Measurements from ENCODE around the gene CAMSAP1. TPM values are rescaled to one million over a fixed set of nuclear protein-coding genes. Genes with fewer than 3 reads are reported as not detected.

CAMSAP1 gene
- total and polyA plus RNA-seq, 10 donors: 2.4 to 34.3 (median 19.8) TPM

- WGBS, 5 donors: 87 to 93% (median 89%) methylated on average over 8 of the region's 8 CpGs
- H3K27ac ChIP-seq: no peak overlapping the region
- H3K4me3 ChIP-seq: no peak overlapping the region
- H3K36me3 ChIP-seq: peaks cover 0 to 43% (median 4%) of the 10 kb centered on the region in 6 donors
- no peak for DNase-seq
- no peak for TF ChIP-seq POLR2A (IDR thresholded peaks at IDR 0.05)
- TF ChIP-seq POLR2AphosphoS5 (IDR thresholded peaks at IDR 0.05): no peak
- TF ChIP-seq CTCF (IDR thresholded peaks at IDR 0.05 in 8 of 11, conservative IDR thresholded peaks at IDR 0.05 in 3 of 11): no peak
- peaks cover 0 to 18% (median under 1%) of the 10 kb centered on the region in 6 donors for H3K4me1 ChIP-seq
- H3K27me3 ChIP-seq (replicated peaks in 1 of 7): no peaks in the 10 kb centered on the region
- intact Hi-C loops (cut with DNase I; ENCODE audit: low total_unique reads): no loop called here
- no peaks in the 10 kb centered on the region for H3K9me3 ChIP-seq
Observed at GRCh38 chr9:135879619-135880018, 27.7 kb downstream of the CAMSAP1 start.

DNA sequence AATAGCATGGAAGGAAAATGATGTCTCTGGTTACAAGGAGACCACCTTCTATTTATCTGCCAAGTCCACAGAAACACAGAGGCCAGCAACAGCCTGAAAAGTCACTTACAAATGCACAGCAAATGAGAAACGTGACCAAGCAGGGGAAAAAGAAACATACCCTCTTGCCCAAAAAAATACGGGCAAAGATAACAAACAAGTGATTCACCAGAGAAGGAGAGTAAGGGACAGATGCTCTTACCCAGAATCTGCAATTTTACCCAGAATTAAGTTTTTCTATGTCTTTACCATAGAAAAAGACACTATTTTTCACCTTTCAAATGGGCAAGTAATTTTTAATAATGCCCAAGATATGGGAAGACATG is 28.1 kb downstream of the CAMSAP1 start:
- no peaks in the 10 kb centered on the region for H3K27me3 ChIP-seq (replicated peaks in 1 of 7)
- peaks cover 0 to 15% (median 0%) of the 10 kb centered on the region in 6 donors for H3K4me1 ChIP-seq
- TF ChIP-seq POLR2AphosphoS5 (IDR thresholded peaks at IDR 0.05) (no peak), POLR2A (IDR thresholded peaks at IDR 0.05) (no peak), CTCF (IDR thresholded peaks at IDR 0.05 in 8 of 11, conservative IDR thresholded peaks at IDR 0.05 in 3 of 11) (no peak)
- peaks cover 0 to 43% (median 4%) of the 10 kb centered on the region in 6 donors for H3K36me3 ChIP-seq
- WGBS, 5 donors: 80 to 92% (median 91%) methylated on average over 2 of the region's 2 CpGs
- no peak overlapping the region for H3K27ac ChIP-seq
- intact Hi-C loops (cut with DNase I; ENCODE audit: low total_unique reads): no loop called here
- H3K9me3 ChIP-seq: no peaks in the 10 kb centered on the region
- H3K4me3 ChIP-seq: no peak overlapping the region
- DNase-seq: no peak

GRCh38 chr9:135878528-135879236 is 28.7 kb downstream of the CAMSAP1 start:
- Histone ChIP-seq H3K9me3 (no peaks in the 10 kb centered on the region), H3K4me3 (no peak overlapping the region), H3K4me1 (peaks cover 0 to 10% (median 0%) of the 10 kb centered on the region in 6 donors), H3K36me3 (peaks cover 0 to 43% (median 4%) of the 10 kb centered on the region in 6 donors), H3K27ac (no peak overlapping the region), H3K27me3 (replicated peaks in 1 of 7) (no peaks in the 10 kb centered on the region)
- intact Hi-C loops (cut with DNase I; ENCODE audit: low total_unique reads): no loop called here
- TF ChIP-seq POLR2AphosphoS5 (IDR thresholded peaks at IDR 0.05) (no peak), CTCF (IDR thresholded peaks at IDR 0.05 in 8 of 11, conservative IDR thresholded peaks at IDR 0.05 in 3 of 11) (no peak), POLR2A (IDR thresholded peaks at IDR 0.05) (no peak)
- DNase-seq: no peak
- 86 to 93% (median 90%) methylated on average over 18 of the region's 18 CpGs for WGBS, 5 donors

DNA sequence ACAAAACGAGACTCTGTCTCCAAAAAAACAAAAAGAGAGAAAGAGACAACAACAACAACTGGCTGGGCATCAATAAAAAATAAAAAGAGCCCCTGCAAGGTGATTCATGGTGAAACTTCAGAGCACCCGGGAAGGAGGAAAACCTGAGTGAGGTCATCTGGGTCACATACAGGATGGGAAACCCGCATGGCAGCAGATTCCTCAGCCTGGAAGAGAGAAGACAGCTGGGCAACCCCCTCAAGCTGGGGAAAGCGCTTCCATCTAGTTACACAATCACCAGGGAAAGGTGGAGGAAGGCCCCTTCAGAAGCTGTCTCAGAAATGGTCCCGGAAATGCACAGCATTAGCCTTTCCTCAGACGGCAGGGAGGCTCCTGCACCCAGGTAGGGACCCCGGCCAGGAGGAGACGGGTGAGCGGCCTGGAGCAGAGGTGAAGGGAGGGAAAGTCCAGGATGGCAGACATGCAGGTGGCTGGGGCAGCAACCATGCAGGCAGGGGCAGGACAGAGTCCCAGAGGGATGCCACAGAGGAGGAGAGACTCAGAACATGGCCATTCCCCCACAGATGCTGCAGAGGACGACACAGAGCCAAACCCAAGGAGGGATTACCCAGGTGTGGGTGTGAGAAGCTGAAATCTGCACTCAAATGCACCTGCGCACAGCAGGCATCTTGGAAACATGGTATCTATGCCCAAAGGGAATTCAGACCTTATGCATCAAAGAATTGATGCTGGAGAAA is 29.4 kb downstream of the CAMSAP1 start:
- Histone ChIP-seq H3K4me3 (no peak overlapping the region), H3K27ac (no peak overlapping the region), H3K36me3 (peaks cover 0 to 43% (median 4%) of the 10 kb centered on the region in 6 donors), H3K9me3 (no peaks in the 10 kb centered on the region), H3K27me3 (replicated peaks in 1 of 7) (no peaks in the 10 kb centered on the region), H3K4me1 (peaks cover 0 to 2% (median 0%) of the 10 kb centered on the region in 6 donors)
- no peak for TF ChIP-seq POLR2A (IDR thresholded peaks at IDR 0.05)
- no peak for TF ChIP-seq CTCF (IDR thresholded peaks at IDR 0.05 in 8 of 11, conservative IDR thresholded peaks at IDR 0.05 in 3 of 11)
- TF ChIP-seq POLR2AphosphoS5 (IDR thresholded peaks at IDR 0.05): no peak
- DNase-seq: no peak
- 73 to 87% (median 83%) methylated on average over 11 of the region's 11 CpGs for WGBS, 5 donors
- intact Hi-C loops (cut with DNase I; ENCODE audit: low total_unique reads): no loop called here
